GM12878 (cell line): ENCODE results near the gene HIVEP1. TPM values are rescaled to one million over a fixed set of nuclear protein-coding genes. Genes with fewer than 3 reads are reported as not detected.

Source experiments
- ATAC-seq: fragments of 200-7000 bp; cut with Tn5 transposase; 3 replicates; pipeline ENCODE4 v1.9.1; 2020; ENCODE audit warnings: mild to moderate bottlenecking, moderate library complexity
- BruUV-seq: library from RNA; stranded (reverse); fragments of 400-500 nt; replicated peaks from 2 replicates; lab custom pipeline; 2021; lab: Mats Ljungman, UMichigan
- CTCF ChIA-PET: fragments of 300-600 bp; sonication (Branson Sonifier 250); formaldehyde crosslinking; extraction: SDS; loops from one replicate; lab custom pipeline; 2021; ENCODE audit warnings: inconsistent platforms; lab: Yijun Ruan, JAX
- POLR2A ChIA-PET: fragments of 350-600 bp; formaldehyde crosslinking; extraction: SDS; loops from one replicate; lab custom pipeline; 2021; ENCODE audit warnings: inconsistent platforms; lab: Charles Lee
- RAD21 ChIA-PET: fragments of 300-600 bp; sonication (Branson Sonifier 250); formaldehyde crosslinking; loops from one replicate; lab custom pipeline; 2023; ENCODE audit warnings: antibody characterized with exemption; ENCODE audit not compliant: unreplicated experiment; lab: Charles Lee
- SMC1A ChIA-PET: fragments of 300-600 bp; sonication (Branson Sonifier 250); formaldehyde crosslinking; loops from one replicate; lab custom pipeline; 2023; ENCODE audit not compliant: unreplicated experiment, uncharacterized antibody; lab: Charles Lee
- DNase-seq: peaks from one replicate; pipeline ENCODE4 v3.0.0-alpha.2; 2011; ENCODE audit warnings: low read depth, low spot score
- FAIRE-seq: peaks from 3 replicates; lab custom pipeline; 2011; peaks lifted over from hg19 to GRCh38; lab: Jason Lieb, UNC
- H2AFZ ChIP-seq: 2 replicates; pipeline ENCODE4 v1.6.0; 2011; ENCODE audit warnings: low read depth, low read length, control low read depth; ENCODE audit not compliant: control insufficient read depth
- H3K27ac ChIP-seq: 2 replicates; pipeline ENCODE4 v1.5.1; 2011; ENCODE audit warnings: control low read depth; ENCODE audit not compliant: control insufficient read depth, insufficient read depth
- H3K27me3 ChIP-seq, 2 experiments: replicated peaks in 1 of 2; 2 replicates each; pipeline versions ENCODE4 v1.6.0 to v1.6.1; 2011; ENCODE audit warnings: low read length in 1 of 2; ENCODE audit not compliant: control insufficient read depth in 2 of 2, insufficient read depth in 2 of 2
- H3K36me3 ChIP-seq, 2 experiments: 2 replicates each; pipeline ENCODE4 v1.5.1; 2011; ENCODE audit warnings: low read length in 1 of 2; ENCODE audit not compliant: control insufficient read depth in 2 of 2, insufficient read depth in 2 of 2
- H3K4me1 ChIP-seq: 2 replicates; pipeline ENCODE4 v1.6.1; 2011; ENCODE audit warnings: mild to moderate bottlenecking, low read length, moderate library complexity, mixed read lengths; ENCODE audit not compliant: control insufficient read depth, insufficient read depth
- H3K4me2 ChIP-seq: 2 replicates; pipeline ENCODE4 v1.6.0; 2011; ENCODE audit warnings: control low read depth; ENCODE audit not compliant: control insufficient read depth, insufficient read depth
- H3K4me3 ChIP-seq: fragments of 200-600 bp; sonication (generic); 2 replicates; pipeline ENCODE4 v1.5.1; 2016
- H3K79me2 ChIP-seq: 2 replicates; pipeline ENCODE4 v1.6.0; 2011; ENCODE audit warnings: low read length; ENCODE audit not compliant: control insufficient read depth, insufficient read depth
- H3K9ac ChIP-seq: 2 replicates; pipeline ENCODE4 v1.8.0; 2011; ENCODE audit warnings: low read length, control low read depth, mixed read lengths; ENCODE audit not compliant: control insufficient read depth, insufficient read depth
- H3K9me3 ChIP-seq: replicated peaks from 3 replicates; pipeline ENCODE4 v1.5.1; 2011; ENCODE audit warnings: mild to moderate bottlenecking, low read length; ENCODE audit not compliant: control insufficient read depth, insufficient read depth
- H4K20me1 ChIP-seq: 2 replicates; pipeline ENCODE4 v1.6.0; 2011; ENCODE audit not compliant: control insufficient read depth, insufficient read depth
- CEBPB ChIP-seq, 2 experiments: fragments of 150-350 bp in 1 of 2; IDR thresholded peaks; 2 replicates each; pipeline ENCODE4 v1.6.1; 2012 to 2014; ENCODE audit warnings: low read depth in 2 of 2, low read length in 2 of 2, borderline replicate concordance in 1 of 2, inconsistent platforms in 1 of 2
- ETV6 ChIP-seq, 2 experiments: fragments of 450-650 bp in 1 of 2; IDR thresholded peaks in 1 of 2; conservative IDR thresholded peaks in 1 of 2; 2 replicates each; pipeline ENCODE4 v1.6.1; 2014; ENCODE audit warnings: antibody characterized with exemption in 1 of 2, borderline replicate concordance in 1 of 2, low read depth in 1 of 2, mild to moderate bottlenecking in 1 of 2, moderate library complexity in 1 of 2
- MAX ChIP-seq: IDR thresholded peaks from 2 replicates; pipeline ENCODE4 v1.6.1; 2012; ENCODE audit warnings: low read depth, low read length, improper control_type of control experiment
- MYC ChIP-seq: IDR thresholded peaks from 2 replicates; pipeline ENCODE4 v1.6.1; 2011; ENCODE audit warnings: mild to moderate bottlenecking, low read length, moderate library complexity, inconsistent platforms; ENCODE audit not compliant: insufficient read depth, insufficient replicate concordance, insufficient read length, severe bottlenecking
- NFYB ChIP-seq: IDR thresholded peaks from 2 replicates; pipeline ENCODE4 v1.6.1; 2011; ENCODE audit warnings: low read depth, mild to moderate bottlenecking, low read length, improper control_type of control experiment, moderate library complexity; ENCODE audit not compliant: insufficient read depth
- NRF1 ChIP-seq: conservative IDR thresholded peaks from 2 replicates; pipeline ENCODE4 v1.6.1; 2011; ENCODE audit warnings: mild to moderate bottlenecking, low read depth, low read length, improper control_type of control experiment
- PAX8 ChIP-seq: fragments of 450-650 bp; IDR thresholded peaks from 2 replicates; pipeline ENCODE4 v1.6.1; 2017; ENCODE audit warnings: mild to moderate bottlenecking, moderate library complexity
- REST ChIP-seq: IDR thresholded peaks from 2 replicates; pipeline ENCODE4 v1.6.1; 2012; ENCODE audit warnings: mild to moderate bottlenecking, low read depth, low read length
- SREBF2 ChIP-seq: IDR thresholded peaks from 2 replicates; pipeline ENCODE4 v1.6.1; 2012; ENCODE audit warnings: mild to moderate bottlenecking, low read length
- STAT1 ChIP-seq: fragments of 450-650 bp; conservative IDR thresholded peaks from 2 replicates; pipeline ENCODE4 v1.6.1; 2014; ENCODE audit warnings: antibody characterized with exemption, mild to moderate bottlenecking
- STAT3 ChIP-seq: IDR thresholded peaks from 2 replicates; pipeline ENCODE4 v1.6.1; 2011; ENCODE audit warnings: low read depth, low read length, improper control_type of control experiment
- TCF7 ChIP-seq: IDR thresholded peaks from 2 replicates; pipeline ENCODE4 v1.6.1; 2014; ENCODE audit warnings: antibody characterized with exemption, borderline replicate concordance
- YY1 ChIP-seq: IDR thresholded peaks from 2 replicates; pipeline ENCODE4 v1.6.1; 2011; ENCODE audit warnings: low read depth, mild to moderate bottlenecking, low read length
- ZBED1 ChIP-seq: IDR thresholded peaks from 2 replicates; pipeline ENCODE4 v1.6.1; 2016; ENCODE audit warnings: borderline replicate concordance
- ZBTB33 ChIP-seq: fragments of 450-650 bp; IDR thresholded peaks from 2 replicates; pipeline ENCODE4 v1.6.1; 2017; ENCODE audit warnings: mild to moderate bottlenecking
- WGBS: methylation state at CpG from one replicate; pipeline ENCODE4 v1.1.6; 2016; ENCODE audit warnings: low lambda C conversion rate; ENCODE audit not compliant: insufficient replicate concordance, insufficient coverage; ENCODE audit errors: missing lambda C conversion rate; 5-methylcytosine and 5-hydroxymethylcytosine counted together
- in situ Hi-C: fragments of 300-500 bp; cut with MboI; formaldehyde crosslinking; loops from 9 replicates; pipeline ENCODE4 v1.14.3; 2018; ENCODE audit warnings: mixed read lengths
- intact Hi-C: fragments of 100-400 bp; cut with micrococcal nuclease; formaldehyde crosslinking; loops from one replicate; pipeline ENCODE4 v1.14.2; 2022; ENCODE audit not compliant: unreplicated experiment
- polyA plus RNA-seq, 11 experiments: library from polyadenylated mRNA; depleted of rRNA in 4 of 11; unstranded in 6 of 11; stranded (reverse) in 5 of 11; fragments of >200 nt; fragmentation: Nextera tagmentation in 4 of 11; fragmentation: Illumina TruSeq in 1 of 11; extraction: Ambion mirVana in 4 of 11; extraction: Trizol in 1 of 11; gene quantifications; 1 replicate in 1 of 11; 2 replicates in 10 of 11; pipeline versions ENCODE4 v1.2.1 to v1.2.3, GENCODE V29; 2011 to 2016; ENCODE audit warnings: inconsistent platforms in 2 of 11, missing spikeins in 2 of 11, low read depth in 1 of 11
- total RNA-seq, 4 experiments: library from RNA; depleted of rRNA in 3 of 4; stranded (reverse); fragments of >200 nt in 3 of 4; fragmentation: Illumina TruSeq in 1 of 4; extraction: Trizol in 1 of 4; gene quantifications; 2 replicates each; pipeline versions ENCODE4 v1.2.1 to v1.2.3, GENCODE V29; 2013 to 2021

Gene HIVEP1
- total and polyA plus RNA-seq, 10 of the 15 experiments (the other 5 are each of a cell fraction or from before 2014, with no cell fraction given) = 4.3 to 37.5 (median 21.6) TPM

- Histone ChIP-seq H3K27me3 (no peaks in the 10 kb centered on the region), H3K9me3 (no peaks in the 10 kb centered on the region; the same call in 2 of the 3 replicates), H3K4me2 (peak overlapping the region; percentile 97), H4K20me1 (no peaks in the 10 kb centered on the region), H3K27ac (peak overlapping the region; percentile 96), H3K79me2 (peaks cover 33% of the 10 kb centered on the region), H3K4me1 (peaks cover 6% of the 10 kb centered on the region), H3K9ac (peak overlapping the region; percentile 97), H3K36me3 (no peaks in the 10 kb centered on the region), H3K4me3 (peak overlapping the region; percentile 94), H2AFZ (peak overlapping the region; percentile 83)
- FAIRE-seq = peak; percentile 59
- DNase-seq = peak; percentile 43
- CTCF ChIA-PET = interaction anchor here (0.7 to 0.8 kb wide), 2 partner anchors 107 to 114 kb away, joined by 3 read pairs; no protein-coding TSS in a partner anchor
- 2% methylated on average over 26 of the region's 60 CpGs for WGBS
- intact Hi-C loops = loop anchor here (1.0 kb wide), 3 partner anchors 131 to 183 kb away; no protein-coding TSS in a partner anchor
- in situ Hi-C loops = loop anchor here (5.0 to 25.0 kb wide), 2 partner anchors 176 to 296 kb away; no protein-coding TSS in a partner anchor
- POLR2A ChIA-PET = interaction anchor here (1.0 to 1.1 kb wide), 3 partner anchors 175 to 354 kb away, joined by 3 to 5 read pairs (median 5); no protein-coding TSS in a partner anchor
- RAD21 ChIA-PET = interaction anchor here (0.8 to 6.9 kb wide), 16 partner anchors 57 to 361 kb away, joined by 3 to 77 read pairs (median 6); partner anchors contain the start of gene EDN1
- no TSS peak for BruUV-seq
- SMC1A ChIA-PET = interaction anchor here (0.6 to 3.1 kb wide), 11 partner anchors 58 to 355 kb away, joined by 3 to 23 read pairs (median 4); no protein-coding TSS in a partner anchor
- peak; percentile 58 for ATAC-seq
- TF ChIP-seq ZBTB33 (no peak), MAX (no peak), SREBF2 (no peak), NFYB (no peak), STAT3 (no peak), ETV6 (conservative IDR thresholded peaks at IDR 0.05 in 1 of 2, IDR thresholded peaks at IDR 0.05 in 1 of 2; ENCODE audit: borderline replicate concordance in 1 of 2, low read depth in 1 of 2) (peak in 1 of 2 experiments; percentile 55; a peak in 1 of 4 replicates), MYC (no peak), CEBPB (IDR thresholded peaks at IDR 0.05; ENCODE audit: borderline replicate concordance in 1 of 2, low read depth in 2 of 2, low read length in 2 of 2) (no peak), PAX8 (no peak), STAT1 (no peak), REST (no peak), YY1 (no peak), NRF1 (no peak), TCF7 (peak; percentile 98), ZBED1 (peak; percentile 84; the same call in 1 of the 2 replicates)
These were observed 3.5 kb upstream of the HIVEP1 start for GRCh38 chr6:12008366-12009179.
